HG02852 (cell line): ENCODE measurements around the gene MYOZ3.

ENCODE experiments used
- ATAC-seq: cut with Tn5 transposase; IDR thresholded peaks from one replicate; pipeline ENCODE4 v1.9.1; 2021; ENCODE audit warnings: mild to moderate bottlenecking, moderate library complexity; ENCODE audit not compliant: unreplicated experiment

MYOZ3 gene

GRCh38 chr5:150694612-150695011 lies 33.6 kb downstream of the MYOZ3 start:
- ATAC-seq: no peak

- no peak for ATAC-seq
Observed at GRCh38 chr5:150700246-150700593, 39.2 kb downstream of the MYOZ3 start.

GRCh38 chr5:150700594-150701377 lies 39.7 kb downstream of the MYOZ3 start, which contains the start of gene RBM22:
Gene RBM22 (minus strand): TSS chr5:150701062. CDS start chr5:150700985, 77 bp downstream.
- ATAC-seq: peak; percentile 95

GRCh38 chr5:150703762-150704161 lies 42.7 kb downstream of the MYOZ3 start:
- ATAC-seq: no peak

DNA sequence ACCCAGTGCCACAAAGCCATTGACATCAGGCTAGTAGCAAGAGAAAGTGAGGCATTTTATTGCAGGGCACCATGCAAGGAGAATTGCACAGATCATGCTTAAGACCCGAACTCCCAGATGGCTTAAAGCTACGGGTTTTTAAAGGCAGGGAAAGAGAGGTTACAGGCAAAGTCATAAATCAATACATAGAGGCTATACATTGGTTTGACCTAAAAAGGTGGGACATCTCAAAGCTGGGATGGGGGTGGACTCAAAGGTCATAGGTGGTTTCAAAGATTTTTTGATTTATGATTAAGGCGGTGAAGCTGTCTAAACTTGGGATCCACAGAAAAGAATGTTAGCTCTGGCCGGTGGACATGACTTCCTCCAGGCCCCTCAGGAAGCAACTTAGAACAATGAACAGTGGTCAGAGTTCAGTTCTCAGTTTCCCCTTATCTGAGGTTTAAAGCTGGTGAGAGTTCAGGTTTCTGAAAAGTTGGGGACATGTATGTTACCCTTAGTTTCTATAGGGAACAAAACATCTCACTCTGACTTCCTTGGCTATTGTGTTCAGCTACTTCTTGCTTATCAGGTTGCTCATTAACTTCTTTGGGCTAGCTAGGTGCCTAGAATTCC lies 45.8 kb downstream of the MYOZ3 start:
- no peak for ATAC-seq

DNA sequence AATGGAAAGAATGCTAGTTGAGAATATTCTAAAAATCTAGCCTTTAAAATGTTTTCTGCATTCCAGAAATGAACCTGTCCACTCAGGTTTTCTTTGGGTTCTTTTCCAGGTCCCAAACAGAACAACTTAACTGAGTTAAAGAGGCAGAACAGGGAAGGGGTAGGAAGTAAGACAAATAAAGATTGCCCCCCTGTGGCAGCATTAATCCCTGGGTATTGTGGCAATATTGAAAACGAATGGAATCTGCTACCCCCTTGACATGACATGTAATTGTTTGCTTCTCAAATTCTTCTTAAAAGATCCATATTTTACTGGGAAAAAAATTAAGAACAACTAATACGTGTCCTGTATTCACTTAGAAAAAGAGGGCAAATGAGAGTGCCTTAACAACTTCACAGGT lies 49.1 kb downstream of the MYOZ3 start:
- no peak for ATAC-seq

DNA sequence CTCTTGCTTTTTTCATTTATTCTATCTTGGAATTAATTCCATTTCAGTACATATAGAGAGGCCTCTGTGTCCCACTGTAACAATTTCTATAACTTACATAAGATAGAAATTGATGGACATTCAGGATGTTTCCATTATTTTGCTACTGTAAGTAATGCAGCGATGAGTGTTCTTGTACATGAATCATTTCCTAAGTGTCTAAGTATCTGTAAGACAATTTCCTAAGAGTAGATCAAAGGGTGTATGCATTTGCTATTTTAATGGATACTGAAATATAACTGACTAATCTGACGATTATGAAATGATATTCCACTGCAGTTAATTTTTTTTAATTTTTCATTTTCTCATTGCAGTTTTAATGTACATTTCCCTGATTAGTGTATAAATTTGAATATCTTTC lies 62.8 kb downstream of the MYOZ3 start:
- no peak for ATAC-seq
